Pancreas (tissue), 10 donors: ENCODE measurements around the gene EMC1. TPM values are rescaled to one million over a fixed set of nuclear protein-coding genes. Genes with fewer than 3 reads are reported as not detected.
"Not testable (repeated sequence)": the region's sequence is repeated elsewhere in the genome, so short reads cannot be mapped to it uniquely, and the experiment has no call there.

Source experiments
- ATAC-seq, 4 donors: fragments of 200-7000 bp; cut with Tn5 transposase; one replicate each; pipeline versions ENCODE4 v1.8.0 to v1.9.1; 2020; ENCODE audit warnings: mild to moderate bottlenecking in 4 of 4, moderate library complexity in 4 of 4
- DNase-seq, 6 donors: peaks; one replicate each; pipeline ENCODE4 v3.0.0-alpha.2; 2020
- FAIRE-seq: peaks from 2 replicates; lab custom pipeline; 2012; peaks lifted over from hg19 to GRCh38; lab: Jason Lieb, UNC
- H3K27ac ChIP-seq, 4 donors: fragments of 200-600 bp; sonication (generic); 1 replicate in 3 of 4; 2 replicates in 1 of 4; pipeline versions ENCODE4 v1.5.0 to v1.8.0; 2020
- H3K27me3 ChIP-seq, 4 donors: fragments of 200-600 bp; one replicate each; pipeline ENCODE4 v1.8.0; 2021
- H3K36me3 ChIP-seq, 3 donors: fragments of 200-600 bp; sonication (generic) in 1 of 3; one replicate each; pipeline versions ENCODE4 v1.5.0 to v1.8.0; 2020 to 2021
- H3K4me1 ChIP-seq, 3 donors: fragments of 200-600 bp; one replicate each; pipeline ENCODE4 v1.8.0; 2021
- H3K4me3 ChIP-seq, 4 donors: fragments of 200-600 bp; sonication (generic) in 2 of 4; one replicate each; pipeline versions ENCODE4 v1.5.0 to v1.8.0; 2020 to 2021
- H3K9me3 ChIP-seq, 4 donors: fragments of 200-600 bp; one replicate each; pipeline ENCODE4 v1.8.0; 2021
- WGBS, 2 donors: extraction: QIAGEN DNeasy Blood & Tissue Kit; methylation state at CpG; one replicate each; pipeline ENCODE4 v1.1.7; 2013; 5-methylcytosine and 5-hydroxymethylcytosine counted together
- intact Hi-C, 3 donors: fragments of 100-400 bp; cut with DNase I; formaldehyde crosslinking; loops; one replicate each; pipeline versions ENCODE4 v1.11.1 to v1.14.2; 2022
- polyA plus RNA-seq, 2 donors: library from polyadenylated mRNA; stranded (reverse); fragments of 200-250 nt; gene quantifications; one replicate each; pipeline ENCODE4 v1.2.3, GENCODE V29; 2013
- total RNA-seq, 6 donors: library from RNA; stranded (reverse); fragmentation: NEBNext Ultra II Directional in 4 of 6; extraction: Animal tissue kit (Norgen Biotek cat#: 25700) in 4 of 6; gene quantifications; one replicate each; pipeline versions ENCODE4 v1.2.1 to v1.2.4, GENCODE V29; 2021 to 2023
- TF ChIP-seq, protein P1 (sequence below), 4 donors: fragments of 200-600 bp; sonication (generic) in 3 of 4; IDR thresholded peaks; one replicate each; pipeline versions ENCODE4 v1.5.0 to v1.8.0; 2021; ENCODE audit warnings: antibody characterized with exemption in 4 of 4
- donor health status: healthy with polysubstance abuse.
- donor health status: DM: no; HTN: no; CAD: no; lungs with moderate emphysema.
- donor health status: DM: no; HTN: no; CAD: no.
- donor health status: control.
- donor health status: control.
- donor health status: Bipolar disorder and iron deficiency.
- donor health status: DM: yes; HTN: yes; CAD: no.
- donor health status: DM: no; HTN: no; CAD: no.
- donor health status: DM: no; HTN: no; CAD: no.
- donor health status: DM: yes; HTN: yes; CAD: no.

The EMC1 gene
- total and polyA plus RNA-seq, 8 donors, result 9.2 to 21.0 (median 14.8) TPM

DNA sequence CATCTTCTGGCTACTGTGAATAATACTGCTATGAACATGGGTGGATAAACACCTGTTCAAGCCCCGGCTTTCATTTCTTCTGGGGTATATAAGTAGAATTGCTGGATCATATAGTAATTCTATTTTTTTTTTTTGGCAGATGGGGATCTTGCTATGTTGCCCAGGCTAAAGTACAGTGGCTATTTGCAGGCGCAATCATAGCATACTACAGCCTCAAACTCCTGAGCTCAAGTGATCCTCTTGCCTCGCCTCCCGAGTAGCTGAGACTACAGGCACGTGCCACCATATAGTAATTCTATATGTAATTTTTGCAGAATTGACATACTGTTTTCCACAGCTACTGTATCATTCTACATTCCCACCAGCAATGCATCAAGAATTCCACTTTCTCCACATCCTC is 69.1 kb downstream of the EMC1 start:
- no peaks in the 10 kb centered on the region for H3K4me1 ChIP-seq
- H3K27me3 ChIP-seq, result no peaks in the 10 kb centered on the region
- no peak for FAIRE-seq
- intact Hi-C loops, result no loop called here
- TF ChIP-seq, protein P1, sequence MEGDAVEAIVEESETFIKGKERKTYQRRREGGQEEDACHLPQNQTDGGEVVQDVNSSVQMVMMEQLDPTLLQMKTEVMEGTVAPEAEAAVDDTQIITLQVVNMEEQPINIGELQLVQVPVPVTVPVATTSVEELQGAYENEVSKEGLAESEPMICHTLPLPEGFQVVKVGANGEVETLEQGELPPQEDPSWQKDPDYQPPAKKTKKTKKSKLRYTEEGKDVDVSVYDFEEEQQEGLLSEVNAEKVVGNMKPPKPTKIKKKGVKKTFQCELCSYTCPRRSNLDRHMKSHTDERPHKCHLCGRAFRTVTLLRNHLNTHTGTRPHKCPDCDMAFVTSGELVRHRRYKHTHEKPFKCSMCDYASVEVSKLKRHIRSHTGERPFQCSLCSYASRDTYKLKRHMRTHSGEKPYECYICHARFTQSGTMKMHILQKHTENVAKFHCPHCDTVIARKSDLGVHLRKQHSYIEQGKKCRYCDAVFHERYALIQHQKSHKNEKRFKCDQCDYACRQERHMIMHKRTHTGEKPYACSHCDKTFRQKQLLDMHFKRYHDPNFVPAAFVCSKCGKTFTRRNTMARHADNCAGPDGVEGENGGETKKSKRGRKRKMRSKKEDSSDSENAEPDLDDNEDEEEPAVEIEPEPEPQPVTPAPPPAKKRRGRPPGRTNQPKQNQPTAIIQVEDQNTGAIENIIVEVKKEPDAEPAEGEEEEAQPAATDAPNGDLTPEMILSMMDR (IDR thresholded peaks at IDR 0.05), result no peak
- peaks cover 9 to 67% (median 35%) of the 10 kb centered on the region in 3 donors for H3K36me3 ChIP-seq
- 96 to 97% methylated on average over 5 of the region's 5 CpGs for WGBS, 2 donors
- H3K4me3 ChIP-seq, result no peak overlapping the region
- H3K9me3 ChIP-seq, result no peaks in the 10 kb centered on the region
- DNase-seq, result no peak
- ATAC-seq, result no peak
- H3K27ac ChIP-seq, result no peak overlapping the region

DNA sequence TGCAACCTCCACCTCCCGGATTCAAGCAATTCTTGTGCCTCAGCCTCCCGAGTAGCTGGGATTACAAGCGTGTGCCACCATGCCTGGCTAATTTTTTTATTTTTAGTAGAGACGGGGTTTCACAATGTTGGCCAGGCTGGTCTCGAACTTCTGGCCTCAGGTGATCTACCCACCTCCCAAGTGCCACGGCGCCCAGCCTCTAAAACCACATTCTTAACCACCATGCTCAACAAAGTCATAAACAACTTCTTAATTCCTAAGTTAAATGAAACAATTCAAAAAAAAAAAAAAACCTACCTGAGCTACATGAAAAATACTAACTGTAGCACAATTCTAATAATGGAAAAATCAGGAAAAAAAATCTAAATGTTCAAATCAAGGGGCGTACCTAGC is 71.1 kb downstream of the EMC1 start:
- FAIRE-seq, DNase-seq, H3K27me3 ChIP-seq, H3K4me1 ChIP-seq, H3K4me3 ChIP-seq, ATAC-seq, intact Hi-C loops, H3K9me3 ChIP-seq, H3K27ac ChIP-seq: not testable (repeated sequence)
- 94 to 98% methylated on average over 8 of the region's 8 CpGs for WGBS, 2 donors
- peaks cover 3 to 66% (median 52%) of the 10 kb centered on the region in 3 donors for H3K36me3 ChIP-seq

DNA sequence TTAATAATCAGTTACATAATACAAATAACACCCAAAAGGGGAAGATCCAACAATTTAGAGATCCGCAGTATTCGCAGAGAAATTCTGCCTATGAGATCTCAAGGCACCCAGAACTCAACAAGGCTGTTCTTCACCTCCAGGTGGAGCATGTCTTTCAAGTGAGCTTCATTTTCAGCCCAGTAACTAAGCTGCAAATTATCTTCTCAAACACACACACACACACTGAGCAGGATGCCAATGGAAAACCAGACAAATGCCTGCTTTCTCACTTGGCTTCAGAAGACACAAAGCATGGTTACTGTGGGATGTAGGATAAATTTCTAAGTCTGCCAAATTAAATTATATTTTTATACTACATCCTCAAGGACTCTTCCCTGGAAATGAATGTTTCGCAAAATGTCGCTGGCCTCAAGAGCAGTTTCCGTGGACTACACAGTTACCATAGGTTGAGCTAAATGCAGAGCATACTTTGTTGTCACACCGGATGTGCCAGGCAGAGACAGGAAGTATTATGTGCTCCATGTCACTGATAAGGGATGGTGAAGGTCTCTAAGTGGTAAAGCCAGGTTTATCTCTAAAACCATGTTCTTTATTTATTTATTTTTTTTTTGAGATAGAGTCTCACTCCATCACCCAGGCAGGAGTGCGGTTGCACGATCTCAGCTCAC is 71.6 kb downstream of the EMC1 start:
- WGBS, 2 donors, result 83 to 87% methylated on average over 8 of the region's 8 CpGs
- H3K27me3 ChIP-seq, result no peaks in the 10 kb centered on the region
- intact Hi-C loops, result no loop called here
- H3K27ac ChIP-seq, result no peak overlapping the region
- H3K9me3 ChIP-seq, result no peaks in the 10 kb centered on the region
- no peak for DNase-seq
- FAIRE-seq, result no peak
- peak in 3 of 4 donors; percentile 39 to 74 (median 54) for ATAC-seq
- H3K4me3 ChIP-seq, result no peak overlapping the region
- peaks cover 3 to 65% (median 49%) of the 10 kb centered on the region in 3 donors for H3K36me3 ChIP-seq
- H3K4me1 ChIP-seq, result no peaks in the 10 kb centered on the region
- TF ChIP-seq, protein P1 (IDR thresholded peaks at IDR 0.05), result no peak

DNA sequence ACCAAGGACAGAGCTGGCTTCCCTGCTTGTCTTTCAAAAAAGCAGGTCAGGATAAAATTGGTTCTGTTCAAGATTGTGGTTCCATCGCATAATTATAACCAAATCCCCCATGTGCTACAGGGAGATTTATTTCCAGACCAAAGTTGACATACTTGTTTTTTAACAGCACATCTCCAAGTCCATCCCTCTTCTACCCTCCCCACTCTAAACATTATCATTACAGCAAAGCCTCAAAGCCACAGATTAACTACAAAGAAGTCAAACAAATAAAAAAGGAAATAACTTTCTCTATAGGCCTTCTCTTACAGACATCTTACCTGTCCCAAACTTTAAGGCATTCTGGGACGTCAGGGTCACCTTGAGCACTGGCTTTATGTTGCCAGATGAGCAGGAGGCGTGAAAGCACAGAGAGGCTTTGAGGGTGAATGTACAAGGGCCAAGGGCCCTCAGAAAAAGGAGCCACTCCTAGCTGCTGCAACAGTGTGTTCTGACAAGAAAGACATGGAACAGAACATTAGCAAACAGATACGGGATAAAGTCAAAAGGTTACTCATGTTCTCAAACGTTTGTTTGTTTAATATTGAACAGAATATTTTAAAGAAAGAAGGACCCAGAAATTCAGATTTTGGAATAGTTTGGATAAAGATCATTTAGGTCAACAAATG is 72.5 kb downstream of the EMC1 start:
- FAIRE-seq (no peak), DNase-seq (no peak), ATAC-seq (peak in 1 of 4 donors; percentile 36)
- WGBS, 2 donors, result 51 to 52% methylated on average over 5 of the region's 5 CpGs
- peaks cover 3 to 65% (median 47%) of the 10 kb centered on the region in 3 donors for H3K36me3 ChIP-seq
- intact Hi-C loops, result no loop called here
- H3K27me3 ChIP-seq, result no peaks in the 10 kb centered on the region
- no peaks in the 10 kb centered on the region for H3K4me1 ChIP-seq
- H3K4me3 ChIP-seq, result no peak overlapping the region
- TF ChIP-seq, protein P1 (IDR thresholded peaks at IDR 0.05), result no peak
- H3K27ac ChIP-seq, result no peak overlapping the region
- H3K9me3 ChIP-seq, result no peaks in the 10 kb centered on the region

DNA sequence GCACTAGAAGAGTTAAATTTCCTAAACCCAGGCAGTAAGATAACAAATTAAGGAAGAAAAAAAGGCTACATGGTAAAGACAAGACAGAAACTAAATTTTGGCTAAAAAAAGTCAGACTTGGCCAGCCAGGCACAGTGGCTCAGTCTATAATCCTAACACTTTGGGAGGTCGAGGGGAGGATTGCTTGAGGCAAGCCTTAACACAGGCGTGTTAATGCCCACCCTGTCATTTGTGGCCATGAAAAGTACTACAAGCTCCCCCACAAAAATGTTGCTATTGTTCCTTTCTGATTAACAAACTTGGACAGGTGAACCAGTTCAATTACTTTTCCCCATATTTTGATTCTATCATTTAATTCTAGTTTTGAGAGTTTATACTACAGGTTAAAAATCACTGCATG is 73.5 kb downstream of the EMC1 start:
- DNase-seq (no peak), FAIRE-seq (no peak), ATAC-seq (no peak)
- TF ChIP-seq, protein P1 (IDR thresholded peaks at IDR 0.05), result no peak
- H3K4me3 ChIP-seq, result no peak overlapping the region
- no peaks in the 10 kb centered on the region for H3K9me3 ChIP-seq
- intact Hi-C loops, result no loop called here
- H3K4me1 ChIP-seq, result no peaks in the 10 kb centered on the region
- WGBS, 2 donors, result 83 to 89% methylated on average over 2 of the region's 2 CpGs
- H3K27me3 ChIP-seq, result no peaks in the 10 kb centered on the region
- peaks cover 3 to 65% (median 47%) of the 10 kb centered on the region in 3 donors for H3K36me3 ChIP-seq
- H3K27ac ChIP-seq, result no peak overlapping the region
